Measurements from ENCODE around the gene LGMN. TPM values are rescaled to one million over a fixed set of nuclear protein-coding genes. Genes with fewer than 3 reads are reported as not detected.

The LGMN gene
- total RNA-seq, 2 donors from 2014 or later = 1.2 to 3.8 TPM

DNA sequence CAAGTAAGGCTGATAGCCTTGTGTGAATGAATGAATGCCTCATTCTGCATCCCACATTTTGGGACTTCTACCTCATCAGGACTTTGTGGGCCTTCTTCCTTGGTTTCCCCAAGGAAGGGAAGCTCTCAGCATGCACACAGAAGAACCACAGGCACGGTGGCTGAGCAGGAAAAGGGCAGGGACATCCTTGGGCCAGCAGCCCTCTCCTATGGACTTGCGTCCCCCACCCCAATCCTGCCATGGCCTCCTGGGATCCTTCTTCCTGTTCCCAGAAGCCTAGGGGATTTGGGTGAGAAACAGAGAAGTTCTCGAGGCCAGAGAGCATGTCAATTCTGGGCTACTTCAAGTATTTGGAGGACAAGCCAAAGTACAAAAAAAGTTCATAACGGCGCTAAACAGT, 69.7 kb downstream of the LGMN start:
- no peak for DNase-seq (ENCODE audit: low spot score in 2 of 2)
- ATAC-seq = no peak
- H3K27ac Mint-ChIP-seq = no peak overlapping the region
- H3K36me3 Mint-ChIP-seq = peaks cover 20 to 25% of the 10 kb centered on the region in 2 donors
- H3K9me3 Mint-ChIP-seq = no peaks in the 10 kb centered on the region

DNA sequence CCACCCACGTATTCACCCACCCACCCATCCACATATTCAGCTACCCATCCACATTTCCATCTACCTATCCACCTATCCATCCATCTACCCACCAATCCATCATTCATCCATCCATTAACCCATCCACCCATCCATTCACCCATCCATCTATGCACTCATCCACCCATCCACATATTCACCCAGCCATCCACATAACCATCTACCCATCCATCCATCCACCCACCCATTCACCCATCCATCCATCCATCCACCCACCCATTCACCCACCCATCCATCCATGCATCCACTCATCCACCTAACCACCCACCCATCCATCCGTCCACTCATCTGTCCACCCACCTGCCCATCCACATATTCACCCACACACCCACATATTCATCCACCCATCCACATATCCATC, 70.5 kb downstream of the LGMN start:
- DNase-seq (ENCODE audit: low spot score in 2 of 2) = no peak
- ATAC-seq = no peak
- Mint-ChIP-seq H3K9me3 (no peaks in the 10 kb centered on the region), H3K36me3 (peaks cover 20 to 25% of the 10 kb centered on the region in 2 donors), H3K27ac (peak overlapping the region in 1 of 2 donors; percentile 73)

DNA sequence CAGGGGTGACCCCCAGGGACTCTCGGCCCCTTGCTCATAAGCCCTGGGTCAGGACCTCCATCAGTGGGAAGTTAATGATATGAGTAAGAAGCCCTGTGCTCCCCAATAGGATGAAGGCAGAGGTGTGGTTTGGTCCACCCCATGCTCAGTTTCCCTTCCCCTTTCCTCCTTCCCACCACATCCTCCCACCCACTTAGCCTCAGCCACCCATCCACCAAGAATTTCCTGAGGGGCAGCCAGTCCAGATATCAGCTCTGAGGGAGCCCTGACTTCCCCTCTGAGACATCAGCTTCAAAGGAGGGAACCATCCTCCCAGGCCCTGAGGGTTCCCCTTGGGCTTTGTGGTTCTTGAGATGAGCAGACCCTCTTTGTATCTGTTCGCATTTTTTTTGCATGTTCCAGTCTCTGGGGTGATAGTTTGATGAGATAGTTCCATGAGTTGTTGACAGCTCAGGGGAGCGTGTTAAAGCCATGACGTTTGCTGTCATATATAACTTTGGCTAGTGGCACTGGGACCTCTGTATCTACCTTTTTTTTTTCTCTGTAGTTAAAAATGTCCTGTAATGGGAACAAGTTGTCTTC, 71.2 kb downstream of the LGMN start:
- H3K36me3 Mint-ChIP-seq = peaks cover 20 to 25% of the 10 kb centered on the region in 2 donors
- DNase-seq (ENCODE audit: low spot score in 2 of 2) (peak; percentile 66 to 93), ATAC-seq (peak; percentile 90 to 94)
- H3K9me3 Mint-ChIP-seq = no peaks in the 10 kb centered on the region
- peak overlapping the region in 1 of 2 donors; percentile 73 for H3K27ac Mint-ChIP-seq

DNA sequence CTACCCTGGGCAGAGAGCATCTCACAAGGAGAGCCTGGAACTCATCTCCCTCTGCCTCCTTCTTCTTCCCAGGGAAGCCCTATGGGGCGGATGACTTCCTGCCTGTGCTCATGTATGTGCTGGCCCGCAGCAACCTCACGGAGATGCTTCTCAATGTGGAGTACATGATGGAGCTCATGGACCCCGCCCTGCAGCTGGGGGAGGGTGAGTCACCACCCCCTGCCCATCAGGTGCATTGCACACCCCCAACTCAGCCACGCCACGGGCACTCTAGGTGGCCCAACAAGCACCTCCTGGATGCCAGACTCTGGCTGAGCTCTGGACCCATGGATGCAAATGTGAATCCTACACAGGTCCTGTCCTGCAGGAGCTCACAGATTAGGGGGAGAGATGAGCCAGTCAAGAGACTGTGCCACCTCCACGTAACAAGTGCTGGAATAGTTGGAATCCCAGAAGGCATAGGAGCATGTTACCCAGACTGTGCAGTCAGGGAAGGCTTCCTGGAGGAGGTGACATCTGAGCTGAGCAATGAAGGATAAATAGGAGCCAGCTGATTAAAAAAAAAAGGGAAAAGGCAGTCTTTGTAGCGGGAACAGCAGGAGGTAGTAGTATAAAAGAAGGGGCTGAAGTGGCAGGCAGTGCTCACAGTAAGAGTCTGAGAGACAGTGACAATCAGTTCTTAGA, 71.9 kb downstream of the LGMN start:
- H3K27ac Mint-ChIP-seq = peak overlapping the region; percentile 73 to 88
- DNase-seq (ENCODE audit: low spot score in 2 of 2) (peak in 1 of 2 donors; percentile 52), ATAC-seq (no peak)
- no peaks in the 10 kb centered on the region for H3K9me3 Mint-ChIP-seq
- peaks cover 20 to 25% of the 10 kb centered on the region in 2 donors for H3K36me3 Mint-ChIP-seq

DNA sequence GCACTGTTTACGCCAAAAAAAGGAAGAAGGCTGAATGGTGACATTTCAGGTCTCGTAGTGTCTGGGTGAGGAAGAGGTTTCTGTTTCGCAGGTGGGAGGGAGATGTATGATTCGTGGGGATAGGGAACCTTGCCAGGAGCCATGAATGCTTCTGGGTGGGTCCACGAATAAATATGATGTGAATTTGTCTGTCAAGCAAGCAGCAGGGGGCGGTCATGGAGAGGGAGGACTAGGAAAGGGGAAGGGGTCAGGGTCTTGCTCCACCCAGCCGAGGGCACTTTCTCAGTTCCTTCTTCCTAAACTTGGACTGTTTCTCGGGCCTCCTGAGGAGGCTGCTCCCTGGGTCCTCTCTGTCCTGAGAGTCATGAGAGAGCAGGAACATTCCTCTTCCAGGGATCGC, 72.5 kb downstream of the LGMN start:
- Mint-ChIP-seq H3K9me3 (no peaks in the 10 kb centered on the region), H3K36me3 (peaks cover 20 to 25% of the 10 kb centered on the region in 2 donors), H3K27ac (peak overlapping the region in 1 of 2 donors; percentile 73)
- DNase-seq (ENCODE audit: low spot score in 2 of 2) (no peak), ATAC-seq (no peak)

DNA sequence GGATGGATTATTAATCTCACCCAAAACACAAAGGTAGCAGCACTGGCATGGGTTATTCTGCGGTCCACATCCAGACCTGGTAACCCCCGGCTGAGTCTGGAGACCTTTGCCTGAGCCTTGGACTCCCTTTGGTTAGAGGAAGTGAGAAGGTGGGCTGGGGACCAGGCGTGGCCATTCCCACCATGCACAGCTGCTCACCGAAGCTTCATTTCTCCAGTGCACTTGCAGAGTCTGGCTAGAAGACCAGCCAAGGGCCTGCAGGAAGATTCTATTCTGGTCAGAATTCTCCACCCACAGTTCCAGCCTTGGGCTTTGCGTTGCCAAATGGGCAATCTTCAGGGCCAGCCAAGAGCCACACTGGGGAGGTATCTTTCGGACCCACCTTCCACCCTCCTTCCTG, 73.0 kb downstream of the LGMN start:
- Mint-ChIP-seq H3K27ac (peak overlapping the region in 1 of 2 donors; percentile 8), H3K36me3 (peaks cover 20 to 25% of the 10 kb centered on the region in 2 donors), H3K9me3 (no peaks in the 10 kb centered on the region)
- ATAC-seq (no peak), DNase-seq (ENCODE audit: low spot score in 2 of 2) (no peak)

DNA sequence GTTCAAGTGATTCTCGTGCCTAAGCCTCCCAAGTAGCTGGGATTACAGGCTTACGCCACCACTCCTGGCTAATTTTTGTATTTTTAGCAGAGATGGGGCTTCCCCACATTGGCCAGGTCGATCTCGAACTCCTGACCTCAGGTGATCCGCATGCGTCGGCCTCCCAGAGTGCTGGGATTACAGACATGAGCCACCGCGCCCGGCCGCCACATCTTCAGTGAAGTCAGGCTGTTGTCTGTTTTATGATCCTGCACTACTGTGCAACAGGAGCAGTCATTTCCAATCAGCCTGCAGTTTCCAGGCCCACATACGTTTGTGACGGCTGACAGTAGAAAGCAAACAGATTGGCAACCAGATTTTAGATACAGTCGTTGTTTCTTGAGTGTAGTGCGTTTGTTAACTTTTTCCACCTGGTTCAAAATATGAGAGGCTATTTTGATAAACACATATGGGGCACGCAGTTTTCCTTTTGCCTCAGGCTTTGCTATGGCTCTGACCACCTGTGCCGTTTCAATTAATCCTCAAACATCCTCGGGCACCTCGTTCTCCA, 74.8 kb downstream of the LGMN start:
- ATAC-seq (no peak), DNase-seq (ENCODE audit: low spot score in 2 of 2) (no peak)
- no peaks in the 10 kb centered on the region for H3K9me3 Mint-ChIP-seq
- H3K36me3 Mint-ChIP-seq = peaks cover 22 to 23% of the 10 kb centered on the region in 2 donors
- H3K27ac Mint-ChIP-seq = no peak overlapping the region

DNA sequence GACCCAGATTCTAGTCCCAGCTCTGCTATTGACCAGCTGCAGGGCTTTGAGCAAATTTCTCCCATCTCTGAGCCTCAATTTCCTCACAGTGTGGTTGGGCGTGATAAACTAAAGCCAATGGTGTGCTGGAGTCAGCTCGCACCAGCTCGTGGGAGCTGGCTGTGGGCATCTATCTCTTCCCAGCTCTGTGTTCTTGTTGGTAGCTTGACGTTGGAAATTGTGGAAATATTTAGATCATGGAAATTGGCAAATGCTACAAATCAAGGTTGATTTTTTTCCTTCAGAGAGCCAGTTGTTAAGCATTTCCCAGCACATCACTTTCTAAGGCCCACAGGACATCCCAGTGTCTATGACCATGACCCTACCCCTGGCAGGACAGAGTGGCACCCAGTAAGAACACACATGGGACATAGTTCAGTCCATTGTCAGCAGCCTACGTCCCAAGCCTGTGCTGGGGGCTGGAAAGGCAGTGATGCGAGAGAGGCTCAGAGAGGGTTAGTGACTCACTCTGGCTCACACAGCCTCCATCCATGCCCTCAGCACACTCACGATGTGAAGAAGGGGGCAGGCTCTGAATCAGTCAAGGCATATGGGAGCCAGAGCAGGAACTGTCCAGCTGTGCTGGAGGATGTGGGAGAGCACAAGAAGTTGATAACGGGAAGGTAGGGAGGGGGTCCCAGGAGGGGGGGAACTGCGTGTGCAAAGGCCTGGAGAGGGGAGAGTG, 77.6 kb downstream of the LGMN start:
- Mint-ChIP-seq H3K9me3 (no peaks in the 10 kb centered on the region), H3K36me3 (peaks cover 15 to 33% of the 10 kb centered on the region in 2 donors), H3K27ac (peak overlapping the region; percentile 60 to 83)
- peak in 1 of 2 donors; percentile 80 for ATAC-seq
- no peak for DNase-seq (ENCODE audit: low spot score in 2 of 2)

DNA sequence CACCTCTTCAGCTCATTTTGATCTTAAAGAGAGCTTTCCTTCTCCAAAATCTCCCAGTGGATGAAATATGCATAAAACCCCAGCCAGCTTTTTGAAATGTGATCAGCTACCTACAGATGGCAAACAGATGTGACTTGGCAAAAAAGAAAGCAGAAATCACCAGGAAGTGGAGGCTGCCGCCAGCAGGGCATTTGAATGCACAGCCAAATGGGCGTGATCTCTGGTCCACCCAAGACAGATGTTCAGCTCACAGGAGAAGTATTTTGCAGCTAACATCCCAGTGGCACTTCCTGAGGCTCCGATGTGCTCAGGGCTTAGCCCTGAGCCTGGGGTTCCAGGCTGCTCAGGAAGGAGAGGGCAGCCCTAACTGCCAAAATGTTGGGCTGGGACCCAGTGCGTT, 78.3 kb downstream of the LGMN start:
- H3K36me3 Mint-ChIP-seq = peaks cover 12 to 37% of the 10 kb centered on the region in 2 donors
- H3K9me3 Mint-ChIP-seq = no peaks in the 10 kb centered on the region
- H3K27ac Mint-ChIP-seq = peak overlapping the region; percentile 25 to 83
- ATAC-seq = no peak
- no peak for DNase-seq (ENCODE audit: low spot score in 2 of 2)

DNA sequence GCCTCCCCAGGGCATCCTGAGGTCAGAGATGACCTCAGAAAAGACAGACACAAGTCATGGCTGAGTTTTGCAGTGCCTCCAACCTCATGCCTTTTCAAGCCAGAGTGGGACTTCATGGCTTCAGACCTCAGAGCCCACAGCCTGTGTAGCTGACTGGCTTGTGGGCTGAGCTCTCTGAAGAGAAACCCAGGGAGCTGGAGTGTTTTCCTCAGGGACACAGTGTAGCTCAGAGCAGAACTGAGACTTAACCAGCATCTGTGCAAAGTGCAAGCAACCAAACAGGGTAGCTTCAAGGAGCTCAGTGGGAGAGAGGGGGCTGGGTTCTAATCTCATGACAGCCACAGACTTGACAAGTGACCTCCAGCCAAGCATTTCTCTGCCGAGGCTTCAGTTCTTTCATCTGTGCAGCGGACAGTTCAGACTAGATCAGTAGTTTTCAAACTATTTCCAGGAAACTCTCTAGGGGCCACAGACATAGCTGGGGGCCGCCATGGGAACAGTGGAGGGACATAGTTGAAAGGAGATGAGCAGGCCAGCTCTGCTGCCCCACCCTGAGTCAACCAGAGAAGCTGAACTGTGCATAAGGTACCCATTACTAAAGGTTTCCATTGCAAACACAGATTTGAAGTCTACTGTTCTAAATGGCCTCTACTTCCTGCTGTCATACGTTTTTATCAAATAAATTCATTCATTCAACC, 80.0 kb downstream of the LGMN start:
- DNase-seq (ENCODE audit: low spot score in 2 of 2) = no peak
- H3K36me3 Mint-ChIP-seq = peaks cover 19 to 51% of the 10 kb centered on the region in 2 donors
- no peaks in the 10 kb centered on the region for H3K9me3 Mint-ChIP-seq
- peak; percentile 84 to 93 for ATAC-seq
- peak overlapping the region; percentile 62 to 78 for H3K27ac Mint-ChIP-seq

DNA sequence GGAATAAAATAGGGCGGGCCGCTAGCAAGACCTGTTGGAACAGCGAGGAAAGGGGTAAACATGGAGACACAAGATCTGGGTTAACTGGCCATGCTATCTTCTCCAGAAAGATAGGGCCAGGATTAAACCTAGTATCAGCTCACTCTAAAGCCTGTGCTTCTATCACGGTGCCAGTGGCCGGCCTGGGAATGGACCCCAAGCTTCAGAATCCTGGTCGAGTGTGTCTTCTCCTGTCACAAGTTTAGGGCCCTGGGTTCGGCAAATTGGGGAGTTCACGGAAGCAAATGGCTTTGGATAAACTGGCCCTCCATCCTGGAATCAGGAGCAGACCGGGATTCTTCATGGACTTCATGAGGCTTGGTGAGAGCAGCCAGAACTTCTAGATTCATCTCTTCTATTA, 82.2 kb downstream of the LGMN start:
- no peaks in the 10 kb centered on the region for H3K9me3 Mint-ChIP-seq
- DNase-seq (ENCODE audit: low spot score in 2 of 2) (no peak), ATAC-seq (no peak)
- peak overlapping the region; percentile 40 to 73 for H3K27ac Mint-ChIP-seq
- H3K36me3 Mint-ChIP-seq = peaks cover 40 to 69% of the 10 kb centered on the region in 2 donors

DNA sequence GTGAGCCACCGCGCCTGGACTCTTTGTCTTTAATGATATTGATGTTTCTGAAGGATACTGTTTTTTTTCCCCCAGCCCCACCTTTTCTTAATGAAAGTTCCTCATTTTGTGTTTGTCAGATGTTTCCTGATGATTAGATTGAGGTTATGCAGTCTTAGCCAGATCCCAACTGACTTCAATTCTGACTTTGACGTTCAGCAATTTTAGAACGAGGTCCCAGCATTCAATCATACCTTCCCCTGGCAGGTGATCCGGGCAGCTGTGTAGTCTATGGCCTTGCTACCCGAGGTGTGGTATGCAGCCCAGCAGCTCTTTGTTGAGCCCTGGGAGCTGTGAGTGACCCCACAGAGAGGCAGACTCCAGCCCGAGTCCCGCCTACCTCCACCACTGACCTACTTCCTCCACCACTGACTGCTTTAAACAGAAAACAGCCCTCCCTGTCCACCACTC, 82.7 kb downstream of the LGMN start:
- H3K27ac Mint-ChIP-seq = peak overlapping the region; percentile 40 to 73
- peaks cover 45 to 75% of the 10 kb centered on the region in 2 donors for H3K36me3 Mint-ChIP-seq
- DNase-seq (ENCODE audit: low spot score in 2 of 2) (no peak), ATAC-seq (no peak)
- H3K9me3 Mint-ChIP-seq = no peaks in the 10 kb centered on the region

DNA sequence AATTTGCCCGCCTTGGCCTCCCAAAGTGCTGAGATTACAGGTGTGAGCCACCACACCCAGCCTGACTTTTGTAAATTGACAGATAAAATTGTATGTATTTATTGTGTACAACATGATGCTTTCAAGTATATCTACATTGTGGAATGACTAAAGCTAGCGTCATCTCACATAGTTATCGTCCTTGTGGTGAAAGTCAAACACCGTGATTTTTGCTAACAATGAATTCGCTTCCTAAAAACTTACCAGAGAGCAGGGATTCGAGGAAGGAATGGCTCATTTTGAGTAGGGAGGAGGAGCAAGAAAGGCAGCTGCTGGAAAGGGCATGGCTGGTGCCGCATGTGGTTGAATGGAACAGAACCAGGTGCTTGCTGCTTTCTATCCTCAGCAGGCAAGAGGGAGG, 85.4 kb downstream of the LGMN start:
- H3K27ac Mint-ChIP-seq = peak overlapping the region in 1 of 2 donors; percentile 71
- DNase-seq (ENCODE audit: low spot score in 2 of 2) (no peak), ATAC-seq (no peak)
- no peaks in the 10 kb centered on the region for H3K9me3 Mint-ChIP-seq
- H3K36me3 Mint-ChIP-seq = peaks cover 57 to 81% of the 10 kb centered on the region in 2 donors

DNA sequence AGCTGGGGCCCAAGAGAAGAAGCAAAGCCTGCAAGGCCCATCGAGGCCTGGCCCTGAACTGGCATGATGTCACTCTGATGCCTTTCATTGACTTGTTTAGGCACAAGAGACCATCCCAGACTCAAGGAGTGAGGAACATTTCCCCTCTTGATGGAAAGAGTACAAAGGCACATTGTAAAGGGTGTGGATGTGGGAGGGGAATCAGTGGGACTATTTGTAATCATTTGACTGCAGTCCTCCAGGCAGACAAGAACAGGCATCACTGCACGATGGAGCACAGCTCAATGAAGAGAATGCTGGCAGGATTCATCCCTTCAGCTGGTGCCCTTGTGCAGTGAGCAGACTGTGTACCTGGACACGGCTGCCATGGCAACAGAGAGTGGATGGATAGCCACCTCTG, 87.9 kb downstream of the LGMN start:
- DNase-seq (ENCODE audit: low spot score in 2 of 2) (no peak), ATAC-seq (no peak)
- H3K27ac Mint-ChIP-seq = peak overlapping the region in 1 of 2 donors; percentile 72
- H3K9me3 Mint-ChIP-seq = no peaks in the 10 kb centered on the region
- peaks cover 63 to 76% of the 10 kb centered on the region in 2 donors for H3K36me3 Mint-ChIP-seq

DNA sequence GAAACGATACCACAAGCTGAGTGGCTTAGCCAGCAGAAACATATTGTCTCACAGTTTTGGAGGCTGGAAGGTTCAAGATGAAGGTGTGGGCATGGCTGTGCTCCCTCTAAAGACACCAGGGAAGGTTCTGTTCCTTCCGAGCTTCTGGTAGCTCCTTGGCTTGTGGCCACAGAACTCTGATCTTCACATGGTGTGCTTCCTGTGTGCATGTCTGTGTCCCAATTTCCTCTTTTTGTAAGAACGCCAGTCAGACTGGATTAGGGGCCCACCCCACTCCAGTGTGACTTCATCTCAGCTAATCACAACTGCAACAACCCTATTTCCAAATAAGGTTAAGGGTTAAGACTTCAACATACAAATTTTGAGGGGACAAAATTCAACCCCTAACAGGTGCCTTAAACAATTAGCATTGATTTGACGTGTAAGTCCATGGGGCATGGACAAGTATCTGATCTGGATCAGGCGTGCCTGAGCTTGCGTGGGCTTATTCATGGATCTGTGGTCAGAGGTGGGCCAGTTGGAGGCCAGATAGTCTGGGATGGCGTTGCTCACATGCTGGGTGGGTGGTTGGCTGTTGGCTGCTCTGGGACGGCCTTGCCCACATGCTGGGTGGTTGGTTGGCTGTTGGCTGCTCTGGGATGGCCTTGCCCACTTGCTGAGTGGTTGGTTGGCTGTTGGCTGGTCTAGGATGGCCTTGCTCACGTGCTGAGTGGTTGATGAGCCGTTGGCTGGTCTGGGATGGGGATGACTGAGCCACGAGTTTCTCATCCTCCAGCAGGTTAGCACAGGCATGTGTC, 88.5 kb downstream of the LGMN start:
- DNase-seq (ENCODE audit: low spot score in 2 of 2) = no peak
- Mint-ChIP-seq H3K9me3 (no peaks in the 10 kb centered on the region), H3K36me3 (peaks cover 65 to 76% of the 10 kb centered on the region in 2 donors), H3K27ac (peak overlapping the region; percentile 68 to 72)
- no peak for ATAC-seq

DNA sequence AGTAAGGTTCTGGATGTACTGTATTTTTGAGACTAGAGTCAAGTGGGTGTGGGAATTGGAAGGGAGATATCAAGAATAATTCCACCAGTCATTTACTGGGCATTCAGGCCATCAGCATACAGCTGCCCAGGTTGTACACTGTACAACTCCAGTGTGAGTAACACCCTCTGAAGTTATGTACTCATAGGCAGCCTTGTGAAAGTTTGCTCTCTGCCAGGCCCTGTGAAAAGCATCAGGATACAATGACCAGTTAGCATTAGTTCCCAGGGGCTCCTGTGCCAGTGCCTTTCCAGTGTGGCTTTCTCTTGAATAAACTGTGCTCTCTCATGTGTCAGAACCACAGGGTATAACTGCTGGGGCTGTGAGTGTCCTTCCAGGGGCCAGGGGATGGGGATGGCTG, 89.7 kb downstream of the LGMN start:
- no peaks in the 10 kb centered on the region for H3K9me3 Mint-ChIP-seq
- DNase-seq (ENCODE audit: low spot score in 2 of 2) (no peak), ATAC-seq (peak in 1 of 2 donors; percentile 9)
- H3K27ac Mint-ChIP-seq = peak overlapping the region; percentile 7 to 9
- H3K36me3 Mint-ChIP-seq = peaks cover 65 to 75% of the 10 kb centered on the region in 2 donors
